ENCODE measurements around the gene PRUNE2. TPM values are rescaled to one million over a fixed set of nuclear protein-coding genes. Genes with fewer than 3 reads are reported as not detected.

Gene PRUNE2
- total and polyA plus RNA-seq, 12 donors = 0.87 to 5.7 (median 1.6) TPM

DNA sequence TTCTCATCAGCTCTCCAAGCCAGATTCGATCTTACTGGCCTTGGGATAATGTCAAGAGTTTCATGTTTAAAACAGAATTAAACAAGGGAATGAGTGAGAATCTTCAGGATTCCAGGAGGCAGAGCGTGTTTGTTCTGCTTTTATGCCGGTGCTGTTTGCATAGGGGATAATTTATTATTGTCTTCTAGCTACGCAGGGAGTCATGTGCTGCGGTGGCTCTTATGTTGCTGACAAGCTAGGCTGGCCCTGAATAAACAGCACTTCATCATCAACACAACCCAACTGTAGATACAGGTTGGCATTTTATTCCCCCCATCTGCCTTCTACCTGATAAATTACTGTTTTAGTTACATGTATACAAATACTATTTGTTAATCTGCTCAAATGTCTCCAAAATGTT, 188.7 kb downstream of the PRUNE2 start:
- no peak overlapping the region for H3K27ac ChIP-seq
- 85 to 87% methylated on average over 5 of the region's 5 CpGs for WGBS, 2 donors
- ATAC-seq (no peak), DNase-seq (no peak)
- H3K9me3 ChIP-seq = no peaks in the 10 kb centered on the region
- H3K4me3 ChIP-seq = no peak overlapping the region
- H3K4me1 ChIP-seq = peaks cover 0 to 11% (median 6%) of the 10 kb centered on the region in 9 donors
- TF ChIP-seq CTCF (IDR thresholded peaks at IDR 0.05) = no peak
- peaks cover 0 to 11% (median 0%) of the 10 kb centered on the region in 7 donors for H3K27me3 ChIP-seq
- intact Hi-C loops (cut with DNase I) = no loop called here
- no peaks in the 10 kb centered on the region for H3K36me3 ChIP-seq

DNA sequence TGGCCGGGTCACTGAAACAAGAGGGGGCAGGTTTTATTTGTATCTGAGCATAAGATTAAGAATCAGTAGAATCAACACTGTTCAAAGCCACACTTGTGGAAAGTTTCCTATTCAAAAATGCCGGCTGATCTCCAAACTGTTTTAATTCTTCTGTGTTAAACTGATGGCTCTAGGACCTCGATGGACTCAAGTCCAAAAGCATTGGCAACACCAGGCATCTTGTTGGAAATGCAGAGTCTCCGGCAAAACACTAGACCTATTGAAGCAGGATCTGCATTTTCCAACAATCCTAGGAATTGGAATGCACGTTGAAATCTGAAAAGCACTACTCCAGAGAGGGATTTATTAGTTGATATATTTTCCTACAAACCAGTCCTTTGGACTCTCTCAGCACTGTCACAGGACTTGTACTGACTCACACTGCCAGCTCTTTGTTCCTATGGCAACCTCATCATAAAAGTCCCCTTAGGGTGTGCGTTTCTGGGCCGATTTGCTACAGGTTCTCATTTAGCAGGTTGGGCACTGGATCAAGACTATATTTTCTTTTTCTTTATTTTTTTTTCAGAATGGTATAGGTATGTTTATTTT, 189.7 kb downstream of the PRUNE2 start:
- DNase-seq (no peak), ATAC-seq (no peak)
- no peak overlapping the region for H3K4me3 ChIP-seq
- WGBS, 2 donors = 84 to 85% methylated on average over 7 of the region's 7 CpGs
- intact Hi-C loops (cut with DNase I) = no loop called here
- TF ChIP-seq CTCF (IDR thresholded peaks at IDR 0.05) = no peak
- no peaks in the 10 kb centered on the region for H3K36me3 ChIP-seq
- peaks cover 0 to 11% (median 6%) of the 10 kb centered on the region in 9 donors for H3K4me1 ChIP-seq
- H3K9me3 ChIP-seq = no peaks in the 10 kb centered on the region
- H3K27me3 ChIP-seq = peaks cover 0 to 7% (median under 1%) of the 10 kb centered on the region in 7 donors
- H3K27ac ChIP-seq = no peak overlapping the region

DNA sequence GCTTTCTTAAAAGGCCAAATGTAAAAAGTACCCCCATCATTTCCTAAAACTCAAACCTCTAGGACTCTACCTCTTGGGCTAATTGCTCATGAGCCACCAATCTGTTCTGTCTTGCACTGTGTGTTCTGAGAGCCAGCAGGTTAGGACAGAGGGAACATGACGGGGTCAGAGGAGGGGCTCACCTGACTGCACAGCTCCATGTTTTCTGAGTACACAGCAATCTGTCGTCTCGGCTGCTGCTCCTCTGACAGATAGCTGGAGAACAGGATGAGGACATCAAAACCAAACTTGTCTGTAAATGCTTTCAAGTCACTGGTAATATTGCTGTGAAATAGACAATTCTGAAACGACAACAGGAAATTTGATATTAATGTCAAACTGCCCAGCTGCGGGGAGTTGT, 192.5 kb downstream of the PRUNE2 start:
- Histone ChIP-seq H3K36me3 (no peaks in the 10 kb centered on the region), H3K27ac (no peak overlapping the region), H3K4me3 (no peak overlapping the region), H3K27me3 (peaks cover 0 to 20% (median 15%) of the 10 kb centered on the region in 7 donors), H3K4me1 (peaks cover 0 to 11% (median 6%) of the 10 kb centered on the region in 9 donors), H3K9me3 (no peaks in the 10 kb centered on the region)
- intact Hi-C loops (cut with DNase I) = no loop called here
- TF ChIP-seq CTCF (IDR thresholded peaks at IDR 0.05) = no peak
- WGBS, 2 donors = 52 to 68% methylated on average over 5 of the region's 5 CpGs
- ATAC-seq (no peak), DNase-seq (no peak)

- no peak overlapping the region for H3K27ac ChIP-seq
- no peak for ATAC-seq
- no peak overlapping the region for H3K4me3 ChIP-seq
- WGBS, 2 donors = 77 to 86% methylated on average over 9 of the region's 9 CpGs
- peaks cover 0 to 12% (median under 1%) of the 10 kb centered on the region in 9 donors for H3K4me1 ChIP-seq
- TF ChIP-seq CTCF (IDR thresholded peaks at IDR 0.05) = no peak
- H3K27me3 ChIP-seq = peaks cover 0 to 53% (median 20%) of the 10 kb centered on the region in 7 donors
- H3K9me3 ChIP-seq = no peaks in the 10 kb centered on the region
- DNase-seq = no peak
- H3K36me3 ChIP-seq = no peaks in the 10 kb centered on the region
- intact Hi-C loops (cut with DNase I) = loop anchor here in 2 of 10 donors (5.0 to 10.0 kb wide), 2 partner anchors 262 to 304 kb away; no protein-coding TSS in a partner anchor
Measured at GRCh38 chr9:76709020-76709419, 196.9 kb downstream of the PRUNE2 start.

All from heart right ventricle (tissue), 16 donors.